ENCODE measurements around the gene RGS17.

Gene RGS17

GRCh38 chr6:153081914-153082313, 49.2 kb downstream of the RGS17 start:
- H3K27ac Mint-ChIP-seq = no peak overlapping the region
- H3K36me3 Mint-ChIP-seq = no peaks in the 10 kb centered on the region
- H3K4me3 Mint-ChIP-seq = no peak overlapping the region
- H3K27me3 Mint-ChIP-seq = peaks cover 16% of the 10 kb centered on the region
- H3K9me3 Mint-ChIP-seq (ENCODE audit: low read depth) = no peaks in the 10 kb centered on the region
- H3K4me1 Mint-ChIP-seq (ENCODE audit: low read depth) = no peaks in the 10 kb centered on the region

- Mint-ChIP-seq H3K9me3 (ENCODE audit: low read depth) (no peaks in the 10 kb centered on the region), H3K36me3 (no peaks in the 10 kb centered on the region), H3K4me3 (no peak overlapping the region), H3K4me1 (ENCODE audit: low read depth) (no peaks in the 10 kb centered on the region), H3K27me3 (peaks cover 1% of the 10 kb centered on the region), H3K27ac (no peak overlapping the region)
These were observed 54.7 kb downstream of the RGS17 start for GRCh38 chr6:153076431-153076830.

- H3K9me3 Mint-ChIP-seq (ENCODE audit: low read depth) = peaks cover 3% of the 10 kb centered on the region
- H3K27me3 Mint-ChIP-seq = peaks cover 1% of the 10 kb centered on the region
- H3K4me3 Mint-ChIP-seq = no peak overlapping the region
- H3K36me3 Mint-ChIP-seq = no peaks in the 10 kb centered on the region
- no peak overlapping the region for H3K27ac Mint-ChIP-seq
- no peaks in the 10 kb centered on the region for H3K4me1 Mint-ChIP-seq (ENCODE audit: low read depth)
These were observed 56.3 kb downstream of the RGS17 start for GRCh38 chr6:153074761-153075160.

GRCh38 chr6:153073841-153074240, 57.2 kb downstream of the RGS17 start:
- Mint-ChIP-seq H3K36me3 (no peaks in the 10 kb centered on the region), H3K27ac (no peak overlapping the region), H3K27me3 (peaks cover 1% of the 10 kb centered on the region), H3K4me3 (no peak overlapping the region), H3K9me3 (ENCODE audit: low read depth) (peaks cover 3% of the 10 kb centered on the region), H3K4me1 (ENCODE audit: low read depth) (no peaks in the 10 kb centered on the region)

- Mint-ChIP-seq H3K27ac (no peak overlapping the region), H3K27me3 (peaks cover 3% of the 10 kb centered on the region), H3K4me1 (ENCODE audit: low read depth) (no peaks in the 10 kb centered on the region), H3K4me3 (no peak overlapping the region), H3K9me3 (ENCODE audit: low read depth) (peaks cover 6% of the 10 kb centered on the region), H3K36me3 (no peaks in the 10 kb centered on the region)
These were observed 60.3 kb downstream of the RGS17 start for GRCh38 chr6:153070756-153071155.

GRCh38 chr6:153069897-153070296, 61.2 kb downstream of the RGS17 start:
- H3K36me3 Mint-ChIP-seq = no peaks in the 10 kb centered on the region
- no peak overlapping the region for H3K4me3 Mint-ChIP-seq
- H3K4me1 Mint-ChIP-seq (ENCODE audit: low read depth) = no peaks in the 10 kb centered on the region
- H3K27me3 Mint-ChIP-seq = peaks cover 3% of the 10 kb centered on the region
- H3K9me3 Mint-ChIP-seq (ENCODE audit: low read depth) = peaks cover 6% of the 10 kb centered on the region
- no peak overlapping the region for H3K27ac Mint-ChIP-seq

GRCh38 chr6:153065222-153065621, 65.9 kb downstream of the RGS17 start:
- Mint-ChIP-seq H3K4me1 (ENCODE audit: low read depth) (no peaks in the 10 kb centered on the region), H3K27me3 (peaks cover 9% of the 10 kb centered on the region), H3K4me3 (no peak overlapping the region), H3K36me3 (no peaks in the 10 kb centered on the region), H3K27ac (no peak overlapping the region), H3K9me3 (ENCODE audit: low read depth) (peaks cover 14% of the 10 kb centered on the region)

GRCh38 chr6:153063936-153064335, 67.1 kb downstream of the RGS17 start:
- Mint-ChIP-seq H3K27ac (no peak overlapping the region), H3K4me1 (ENCODE audit: low read depth) (no peaks in the 10 kb centered on the region), H3K27me3 (peaks cover 11% of the 10 kb centered on the region), H3K36me3 (no peaks in the 10 kb centered on the region), H3K4me3 (no peak overlapping the region), H3K9me3 (ENCODE audit: low read depth) (peaks cover 10% of the 10 kb centered on the region)

GRCh38 chr6:153062516-153062915, 68.6 kb downstream of the RGS17 start:
- peaks cover 8% of the 10 kb centered on the region for H3K9me3 Mint-ChIP-seq (ENCODE audit: low read depth)
- peaks cover 11% of the 10 kb centered on the region for H3K27me3 Mint-ChIP-seq
- H3K4me1 Mint-ChIP-seq (ENCODE audit: low read depth) = no peaks in the 10 kb centered on the region
- no peaks in the 10 kb centered on the region for H3K36me3 Mint-ChIP-seq
- no peak overlapping the region for H3K27ac Mint-ChIP-seq
- H3K4me3 Mint-ChIP-seq = no peak overlapping the region

- H3K4me1 Mint-ChIP-seq (ENCODE audit: low read depth) = no peaks in the 10 kb centered on the region
- H3K4me3 Mint-ChIP-seq = no peak overlapping the region
- peaks cover 7% of the 10 kb centered on the region for H3K9me3 Mint-ChIP-seq (ENCODE audit: low read depth)
- H3K36me3 Mint-ChIP-seq = no peaks in the 10 kb centered on the region
- no peak overlapping the region for H3K27ac Mint-ChIP-seq
- peaks cover 8% of the 10 kb centered on the region for H3K27me3 Mint-ChIP-seq
These were observed 71.3 kb downstream of the RGS17 start for GRCh38 chr6:153059757-153060156.

- no peak overlapping the region for H3K27ac Mint-ChIP-seq
- H3K4me3 Mint-ChIP-seq = no peak overlapping the region
- H3K9me3 Mint-ChIP-seq (ENCODE audit: low read depth) = peaks cover 7% of the 10 kb centered on the region
- no peaks in the 10 kb centered on the region for H3K36me3 Mint-ChIP-seq
- no peaks in the 10 kb centered on the region for H3K4me1 Mint-ChIP-seq (ENCODE audit: low read depth)
- H3K27me3 Mint-ChIP-seq = peaks cover 7% of the 10 kb centered on the region
These were observed 71.8 kb downstream of the RGS17 start for GRCh38 chr6:153059311-153059710.

- Mint-ChIP-seq H3K36me3 (no peaks in the 10 kb centered on the region), H3K4me3 (no peak overlapping the region), H3K27me3 (peaks cover 7% of the 10 kb centered on the region)
These were observed 72.2 kb downstream of the RGS17 start for GRCh38 chr6:153058909-153059308.

GRCh38 chr6:153058291-153058690, 72.8 kb downstream of the RGS17 start:
- peaks cover 7% of the 10 kb centered on the region for H3K27me3 Mint-ChIP-seq
- H3K36me3 Mint-ChIP-seq = no peaks in the 10 kb centered on the region
- H3K27ac Mint-ChIP-seq = no peak overlapping the region
- H3K4me1 Mint-ChIP-seq (ENCODE audit: low read depth) = no peaks in the 10 kb centered on the region
- H3K4me3 Mint-ChIP-seq = no peak overlapping the region
- H3K9me3 Mint-ChIP-seq (ENCODE audit: low read depth) = peaks cover 2% of the 10 kb centered on the region

More at GRCh38 chr6:153058909-153059308, 72.2 kb downstream of the RGS17 start:
- H3K4me1 Mint-ChIP-seq (ENCODE audit: low read depth) = no peaks in the 10 kb centered on the region
- no peak overlapping the region for H3K27ac Mint-ChIP-seq
- peaks cover 7% of the 10 kb centered on the region for H3K9me3 Mint-ChIP-seq (ENCODE audit: low read depth)

- no peak overlapping the region for H3K4me3 Mint-ChIP-seq
- H3K36me3 Mint-ChIP-seq = no peaks in the 10 kb centered on the region
- peaks cover 4% of the 10 kb centered on the region for H3K9me3 Mint-ChIP-seq (ENCODE audit: low read depth)
- H3K27ac Mint-ChIP-seq = no peak overlapping the region
- no peaks in the 10 kb centered on the region for H3K4me1 Mint-ChIP-seq (ENCODE audit: low read depth)
- H3K27me3 Mint-ChIP-seq = peaks cover 5% of the 10 kb centered on the region
These were observed 74.8 kb downstream of the RGS17 start for GRCh38 chr6:153056308-153056707.

GRCh38 chr6:153051801-153052200, 79.3 kb downstream of the RGS17 start:
- Mint-ChIP-seq H3K27me3 (peaks cover 2% of the 10 kb centered on the region), H3K4me3 (no peak overlapping the region), H3K4me1 (ENCODE audit: low read depth) (no peaks in the 10 kb centered on the region)

GRCh38 chr6:153048631-153049030, 82.5 kb downstream of the RGS17 start:
- H3K9me3 Mint-ChIP-seq (ENCODE audit: low read depth) = peaks cover 11% of the 10 kb centered on the region

More at GRCh38 chr6:153051801-153052200, 79.3 kb downstream of the RGS17 start:
- Mint-ChIP-seq H3K27ac (no peak overlapping the region), H3K9me3 (ENCODE audit: low read depth) (peaks cover 11% of the 10 kb centered on the region), H3K36me3 (no peaks in the 10 kb centered on the region)

More at GRCh38 chr6:153048631-153049030, 82.5 kb downstream of the RGS17 start:
- Mint-ChIP-seq H3K4me3 (no peak overlapping the region), H3K4me1 (ENCODE audit: low read depth) (no peaks in the 10 kb centered on the region), H3K27me3 (no peaks in the 10 kb centered on the region), H3K36me3 (no peaks in the 10 kb centered on the region), H3K27ac (no peak overlapping the region)
